NCI-H82 treated with DMSO at 0.1 percent for 48 hours (cell line): Measurements from ENCODE around the gene MYL10.

Source experiments
- DNase-seq: peaks from one replicate; lab custom pipeline; 2025; ENCODE audit not compliant: unreplicated experiment; lab: John Stamatoyannopoulos, UW

Gene MYL10

DNA sequence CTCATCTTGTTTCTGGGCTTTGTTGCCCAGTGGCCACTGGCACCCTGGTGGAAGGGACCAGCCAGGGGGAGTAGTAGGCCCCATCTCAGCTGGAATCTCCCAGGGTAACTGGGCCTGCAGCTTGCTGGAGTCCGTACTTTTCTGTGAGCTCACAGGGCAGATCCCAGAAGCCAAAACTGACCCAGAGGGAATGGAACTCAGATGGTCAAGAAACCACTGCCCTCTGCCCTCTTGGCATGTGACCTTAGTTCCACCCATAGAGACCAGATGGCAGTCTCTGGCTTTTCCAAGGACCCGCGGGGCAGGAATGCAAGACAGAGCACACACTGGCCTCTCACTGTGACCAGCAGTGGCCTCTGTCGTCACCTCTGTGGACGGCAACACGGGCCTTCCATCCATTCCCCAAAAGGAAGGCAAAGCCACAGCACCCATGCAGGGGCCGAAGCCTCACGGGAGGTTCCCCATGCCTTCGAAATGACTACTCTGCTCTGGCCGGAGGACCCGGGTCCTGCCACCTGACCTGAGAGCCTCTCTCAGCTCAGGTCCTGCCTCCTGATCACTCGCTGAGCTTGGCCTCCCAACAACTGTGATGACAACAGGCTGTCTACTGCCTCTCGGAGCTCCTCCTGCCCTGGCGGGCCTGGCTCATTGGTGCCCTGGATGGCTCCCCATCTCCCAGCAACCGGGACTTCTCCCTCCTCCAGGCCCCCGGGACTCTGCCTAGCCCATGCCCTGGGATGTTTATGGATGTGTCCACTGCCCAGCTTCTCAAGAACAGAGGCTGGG lies 29.9 kb downstream of the MYL10 start:
- DNase-seq: no peak

DNA sequence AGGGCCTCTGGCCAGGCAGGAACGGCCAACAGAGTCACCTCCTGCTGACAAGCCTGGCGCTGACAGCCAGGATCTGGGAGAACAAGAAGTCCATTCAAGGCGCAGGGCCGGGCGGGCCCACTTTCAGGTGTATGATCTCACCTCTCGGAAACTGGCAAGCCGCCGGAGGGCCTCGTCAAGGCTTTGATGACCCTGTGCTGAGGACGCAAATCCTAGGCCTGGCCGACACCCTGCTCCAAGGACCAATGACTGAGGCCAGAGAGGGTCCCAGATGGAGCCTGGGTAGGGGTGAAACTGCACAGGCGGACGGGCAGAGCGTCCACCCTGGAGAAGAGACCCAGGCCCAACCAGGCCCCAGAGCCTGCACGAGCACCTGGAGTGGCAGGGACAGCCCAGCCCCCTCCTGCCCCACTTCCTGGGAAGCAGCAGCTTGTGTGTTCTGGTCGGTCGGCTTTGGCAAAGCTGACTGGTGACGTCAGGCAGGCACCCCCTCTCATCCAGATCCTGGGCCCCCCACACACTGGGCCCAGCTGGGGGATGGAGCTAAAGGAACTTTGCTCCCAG lies 30.6 kb downstream of the MYL10 start:
- DNase-seq: no peak

DNA sequence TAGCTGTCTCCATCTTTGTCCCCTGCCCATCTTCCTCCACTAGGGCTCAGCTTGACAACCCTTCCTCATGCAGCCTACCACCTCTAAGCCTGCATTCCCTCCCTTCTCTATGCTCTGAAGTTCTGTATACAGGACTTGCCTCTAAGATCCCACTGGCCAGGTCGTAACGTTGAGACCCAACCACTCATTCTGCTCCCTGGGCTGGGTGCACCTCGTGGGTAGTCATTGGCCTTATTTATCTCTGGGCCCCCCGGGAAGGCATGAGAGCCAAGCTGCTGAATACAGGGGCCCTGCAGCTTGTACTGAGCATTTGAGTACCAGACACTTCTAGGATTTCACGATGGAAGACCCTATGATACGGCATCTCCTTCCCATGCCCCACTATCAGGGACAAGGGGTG lies 31.2 kb downstream of the MYL10 start:
- DNase-seq: no peak

DNA sequence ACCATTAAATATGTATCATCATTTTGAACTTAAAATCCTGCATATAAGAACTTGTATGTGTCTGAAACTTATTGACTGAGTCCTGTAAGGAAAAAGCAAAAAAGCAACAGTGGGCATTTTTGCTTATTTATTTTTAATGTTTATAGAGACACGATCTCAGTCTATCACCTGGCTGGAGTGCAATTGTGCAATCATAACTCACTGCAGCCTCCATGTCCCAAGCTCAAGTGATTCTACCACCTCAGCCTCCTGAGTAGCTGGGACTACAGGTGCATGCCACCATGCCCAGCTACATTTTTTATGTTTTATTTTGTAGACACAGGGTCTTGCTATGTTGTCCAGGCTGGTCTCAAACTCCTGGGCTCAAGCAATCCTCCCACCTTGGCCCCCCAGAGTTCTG lies 32.2 kb downstream of the MYL10 start:
- DNase-seq: no peak

DNA sequence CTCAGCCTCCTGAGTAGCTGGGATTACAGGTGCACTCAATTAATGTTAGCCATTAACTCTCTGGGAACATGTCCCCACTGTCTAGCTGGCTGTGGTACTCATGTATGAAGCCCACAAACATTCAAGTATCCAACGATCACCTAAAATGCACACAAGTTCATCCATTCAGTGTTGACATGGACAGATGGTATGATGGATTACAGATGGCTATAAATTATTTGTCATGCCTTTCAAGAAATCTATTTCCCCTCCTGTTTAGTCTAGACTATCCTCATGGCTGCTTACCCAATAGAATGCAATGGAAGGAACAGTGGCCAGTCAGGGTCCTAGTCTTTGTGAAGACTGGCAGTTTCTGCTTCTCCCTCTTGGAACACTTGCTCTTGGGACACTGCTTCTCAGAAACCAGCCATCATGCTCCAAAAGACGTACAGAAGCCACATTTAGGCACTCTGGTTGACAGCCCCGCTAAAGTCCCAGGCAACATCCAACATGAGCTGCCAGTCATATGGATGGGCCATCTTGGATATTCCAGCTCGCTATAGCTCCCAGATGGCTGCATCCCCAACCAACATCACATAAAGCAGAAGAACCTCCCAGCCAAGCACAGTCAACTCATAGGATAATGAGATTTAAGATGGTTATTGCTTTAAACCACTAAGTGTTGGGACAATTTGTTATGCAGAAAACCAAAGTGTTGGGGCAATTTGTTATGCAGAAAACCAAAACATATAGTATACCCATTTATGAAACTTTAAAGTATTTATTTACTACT lies 33.1 kb downstream of the MYL10 start:
- no peak for DNase-seq

DNA sequence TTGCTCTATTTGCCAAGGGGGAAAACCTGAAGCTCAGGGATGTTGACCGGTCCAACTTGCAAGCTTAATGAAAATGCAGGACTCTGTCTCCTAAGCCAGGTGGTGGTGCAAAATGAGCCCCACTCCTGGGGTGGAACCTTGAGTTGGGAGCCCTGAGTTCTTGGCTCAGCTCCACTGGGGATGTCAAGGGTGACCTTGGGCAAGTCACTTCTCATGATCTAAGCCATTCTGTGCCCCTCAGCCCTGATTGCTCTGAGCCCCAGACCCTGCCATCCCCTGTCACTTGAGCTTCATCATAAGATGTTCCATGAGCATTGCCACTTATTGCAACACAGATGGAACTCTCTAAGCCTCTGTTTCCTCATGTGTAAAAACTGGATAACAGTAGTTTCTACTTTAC lies 33.9 kb downstream of the MYL10 start:
- DNase-seq: no peak

DNA sequence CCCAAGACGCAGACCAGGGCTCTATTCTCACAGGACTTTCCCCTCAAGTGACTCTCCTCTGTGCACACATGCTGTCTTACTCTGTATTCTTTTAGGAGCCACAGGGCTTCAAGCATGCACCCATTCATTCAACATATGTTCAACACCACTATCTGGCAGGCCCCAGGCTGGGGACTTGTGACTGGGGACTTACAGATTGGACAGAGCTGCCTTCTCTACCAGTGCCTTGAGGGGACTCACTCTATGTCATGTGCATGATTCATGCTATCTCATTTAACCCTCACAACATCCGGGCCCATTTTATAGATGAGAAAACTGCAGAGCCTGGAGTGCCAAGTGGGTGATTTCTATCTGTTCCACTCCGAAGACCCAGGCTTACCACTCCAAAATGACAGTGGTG lies 34.3 kb downstream of the MYL10 start:
- DNase-seq: no peak

DNA sequence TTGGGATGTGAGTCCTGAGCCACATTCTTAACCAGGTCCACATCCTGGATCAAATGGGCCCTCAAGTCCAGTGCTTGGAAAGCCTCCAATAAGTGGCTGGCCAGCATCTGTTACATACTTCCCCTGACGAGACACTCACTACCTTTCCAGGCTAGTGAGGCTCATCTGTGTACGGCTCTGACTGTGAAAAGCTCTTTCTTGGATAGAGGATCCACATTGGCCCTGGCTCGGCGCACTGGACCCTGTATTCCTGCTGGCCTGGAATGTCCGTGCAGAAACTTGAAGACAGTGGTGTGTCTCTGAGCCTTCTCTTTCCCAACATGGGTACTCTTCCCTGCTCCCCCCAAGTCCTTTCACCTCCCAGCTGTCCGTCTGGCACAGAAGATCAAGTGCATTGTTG lies 35.5 kb downstream of the MYL10 start:
- DNase-seq: no peak

DNA sequence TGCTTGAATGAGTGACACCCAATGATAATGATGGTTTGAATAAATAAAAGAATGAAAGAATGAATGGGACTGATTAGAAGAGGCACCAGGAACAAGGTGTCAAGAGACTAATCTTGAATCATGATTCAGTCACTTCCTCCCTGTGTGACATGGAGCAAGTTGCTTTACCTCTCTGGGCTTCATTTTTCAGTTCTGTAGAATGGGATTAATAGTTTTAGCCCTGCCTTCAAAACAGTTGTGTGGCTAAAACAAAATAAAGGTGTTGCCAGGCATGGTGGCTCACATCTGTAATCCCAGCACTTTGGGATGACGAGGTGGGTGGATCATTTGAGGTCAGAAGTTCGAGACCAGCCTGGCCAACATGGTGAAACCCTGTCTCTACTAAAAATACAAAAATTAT lies 37.6 kb downstream of the MYL10 start:
- no peak for DNase-seq

DNA sequence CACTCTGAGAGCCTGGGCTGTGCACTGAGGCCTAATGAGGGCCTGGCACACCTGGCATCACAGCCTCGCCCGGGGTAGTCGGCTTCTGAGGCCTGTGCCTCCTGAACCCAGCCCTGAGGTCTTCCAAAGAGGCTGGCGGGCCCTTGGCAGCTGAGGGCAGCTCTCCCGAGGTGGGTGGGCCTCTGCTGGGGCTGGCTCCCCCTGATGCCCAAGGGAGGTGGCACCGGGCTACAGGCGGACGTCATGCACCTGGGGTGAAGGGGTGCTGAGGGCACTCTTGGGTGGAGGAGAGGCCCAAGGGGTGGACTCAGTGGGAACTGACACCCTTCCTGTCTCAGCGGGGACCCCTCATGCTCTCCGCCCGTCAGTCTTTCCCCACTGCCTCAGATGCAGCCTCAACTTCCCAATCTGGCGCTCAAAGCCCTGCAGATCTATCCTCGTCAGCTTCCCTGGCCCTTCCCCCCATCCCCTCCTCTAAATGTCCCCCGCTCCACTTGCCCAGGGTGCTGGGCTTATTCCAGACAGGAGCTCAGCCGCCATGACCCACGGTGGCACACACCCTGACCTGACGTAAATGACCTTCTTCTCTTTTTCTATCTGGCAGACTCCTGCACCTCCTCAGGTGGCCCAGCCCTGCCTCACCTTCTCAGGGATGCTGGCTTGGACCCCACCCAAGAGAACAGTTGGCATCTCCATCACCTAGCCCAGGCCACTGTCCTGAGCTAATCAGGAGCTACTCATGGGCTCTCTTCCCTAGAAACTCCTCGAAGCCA lies 38.2 kb downstream of the MYL10 start:
- DNase-seq: no peak

DNA sequence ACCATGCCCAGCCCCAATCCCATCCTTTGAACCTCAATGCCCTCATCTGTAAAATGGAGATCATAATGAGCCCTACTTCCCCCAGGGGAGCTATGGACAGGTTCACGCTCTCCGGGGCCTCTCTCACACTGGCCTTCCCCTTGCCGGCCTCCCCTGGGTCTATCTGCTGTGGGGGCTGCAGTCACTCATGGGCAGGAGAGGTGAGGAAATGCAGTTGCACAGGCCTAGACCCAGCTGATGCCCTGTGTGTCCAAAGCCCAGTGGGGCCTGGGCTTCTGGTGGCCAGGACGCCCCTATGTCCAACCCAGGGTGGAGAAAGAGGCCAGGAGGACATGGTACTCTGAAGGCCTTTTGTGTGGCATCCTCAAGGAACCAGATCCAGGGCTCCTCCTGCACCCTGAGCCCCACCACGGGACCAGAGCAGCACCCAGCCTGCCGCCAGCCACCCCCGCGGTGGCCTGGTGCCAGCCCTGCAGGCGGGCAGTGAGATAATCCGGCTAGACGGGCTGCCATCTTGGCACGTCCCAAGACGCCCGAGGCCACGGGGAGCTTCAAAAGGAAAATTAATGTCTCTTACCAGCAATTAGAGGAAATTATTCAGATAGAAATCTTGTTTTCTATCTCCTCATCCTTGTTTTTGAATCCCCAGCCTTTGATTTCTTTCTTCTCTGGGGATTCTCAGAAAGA lies 39.0 kb downstream of the MYL10 start:
- DNase-seq: no peak

DNA sequence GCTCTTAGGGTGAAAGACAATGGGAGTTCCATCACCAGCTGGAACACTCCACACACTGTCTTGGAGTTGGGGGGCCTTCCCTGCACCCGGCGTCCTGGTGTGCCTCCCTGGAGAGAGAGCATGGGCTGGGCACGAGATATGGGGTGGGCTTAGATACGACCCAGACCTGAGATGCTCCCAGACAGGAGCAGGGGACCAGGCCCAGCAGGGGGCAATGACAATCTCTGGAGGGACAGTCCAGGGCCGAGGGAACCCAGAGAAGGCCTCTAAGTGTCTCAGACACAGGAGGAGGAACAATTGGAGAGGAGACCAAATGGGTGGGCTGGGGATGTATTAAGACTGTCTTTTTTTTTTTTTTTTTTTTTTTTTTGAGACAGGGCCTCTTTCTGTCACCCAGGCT lies 40.0 kb downstream of the MYL10 start:
- no peak for DNase-seq

DNA sequence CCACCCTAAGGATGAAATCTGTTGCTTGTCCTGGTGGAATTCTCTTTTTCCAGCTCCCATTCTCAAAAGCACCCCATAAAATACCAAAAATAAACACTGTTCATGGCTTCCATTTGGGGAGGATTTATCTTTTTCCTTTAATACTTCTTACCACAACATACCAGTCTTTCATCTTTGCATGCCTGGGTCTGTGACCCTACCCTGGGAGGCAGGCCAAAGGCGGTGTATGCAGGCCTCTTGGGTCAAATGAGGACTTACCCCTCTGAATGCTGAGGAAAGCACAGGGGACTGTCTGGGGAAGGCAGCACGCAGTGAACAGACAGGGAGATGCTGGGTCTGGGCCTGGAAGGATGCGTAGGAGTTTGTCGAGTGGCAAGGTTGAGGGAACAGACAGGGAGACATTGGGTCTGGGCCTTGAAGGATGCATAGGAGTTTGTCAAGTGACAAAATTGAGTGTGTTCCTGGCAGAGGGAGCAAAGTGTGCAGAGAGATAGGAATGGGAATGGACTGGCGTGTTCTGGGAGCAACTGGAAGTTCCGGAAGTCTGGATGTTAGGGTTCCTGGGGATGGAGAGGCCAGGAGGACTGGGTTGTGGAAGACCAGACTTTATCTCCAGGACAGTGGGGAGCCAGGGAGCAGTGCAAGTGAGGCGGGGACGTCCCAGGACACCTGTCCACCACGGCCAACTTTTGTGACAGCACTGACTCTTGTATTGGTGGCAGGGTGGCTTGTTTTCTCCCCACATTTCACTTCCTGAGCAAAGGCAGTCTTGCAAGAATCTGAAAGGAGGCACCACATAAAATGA lies 40.8 kb downstream of the MYL10 start:
- DNase-seq: no peak

DNA sequence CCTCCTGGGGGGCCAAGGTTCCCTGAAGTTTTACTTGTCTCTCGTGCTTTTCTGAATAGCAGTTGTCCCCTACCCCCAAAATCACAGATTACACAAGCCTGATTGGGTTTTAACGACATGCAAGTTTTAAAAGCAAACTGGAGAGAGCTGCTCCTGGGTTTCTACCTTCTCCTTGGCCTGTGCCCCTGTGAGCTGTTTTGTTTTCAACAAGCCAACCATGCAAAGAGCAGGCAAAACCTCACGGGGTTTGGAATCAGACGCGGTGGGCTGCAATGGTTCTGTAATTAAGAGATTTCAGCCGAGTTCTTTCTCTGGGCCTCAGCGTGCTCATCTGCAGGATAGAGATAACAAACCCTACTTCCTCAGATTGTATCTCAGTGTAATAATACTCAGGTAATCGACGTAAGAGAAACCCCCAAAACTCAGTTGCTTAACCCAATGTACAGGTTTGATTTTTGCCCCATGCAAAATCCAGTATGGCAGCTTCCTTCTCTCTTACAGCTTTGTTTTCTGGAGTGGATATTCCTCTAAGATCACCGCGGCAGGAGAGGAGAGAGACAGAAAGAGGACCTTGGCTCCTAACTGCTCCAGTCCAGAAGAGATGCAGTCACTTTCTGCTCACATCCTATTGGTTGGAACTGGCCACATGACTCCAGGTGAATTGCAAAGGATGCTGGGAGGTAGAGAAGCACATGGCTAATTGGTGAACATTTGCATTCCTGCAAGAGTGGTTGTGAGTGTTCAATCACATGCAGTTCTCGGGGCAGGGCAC lies 42.0 kb downstream of the MYL10 start:
- DNase-seq: no peak

DNA sequence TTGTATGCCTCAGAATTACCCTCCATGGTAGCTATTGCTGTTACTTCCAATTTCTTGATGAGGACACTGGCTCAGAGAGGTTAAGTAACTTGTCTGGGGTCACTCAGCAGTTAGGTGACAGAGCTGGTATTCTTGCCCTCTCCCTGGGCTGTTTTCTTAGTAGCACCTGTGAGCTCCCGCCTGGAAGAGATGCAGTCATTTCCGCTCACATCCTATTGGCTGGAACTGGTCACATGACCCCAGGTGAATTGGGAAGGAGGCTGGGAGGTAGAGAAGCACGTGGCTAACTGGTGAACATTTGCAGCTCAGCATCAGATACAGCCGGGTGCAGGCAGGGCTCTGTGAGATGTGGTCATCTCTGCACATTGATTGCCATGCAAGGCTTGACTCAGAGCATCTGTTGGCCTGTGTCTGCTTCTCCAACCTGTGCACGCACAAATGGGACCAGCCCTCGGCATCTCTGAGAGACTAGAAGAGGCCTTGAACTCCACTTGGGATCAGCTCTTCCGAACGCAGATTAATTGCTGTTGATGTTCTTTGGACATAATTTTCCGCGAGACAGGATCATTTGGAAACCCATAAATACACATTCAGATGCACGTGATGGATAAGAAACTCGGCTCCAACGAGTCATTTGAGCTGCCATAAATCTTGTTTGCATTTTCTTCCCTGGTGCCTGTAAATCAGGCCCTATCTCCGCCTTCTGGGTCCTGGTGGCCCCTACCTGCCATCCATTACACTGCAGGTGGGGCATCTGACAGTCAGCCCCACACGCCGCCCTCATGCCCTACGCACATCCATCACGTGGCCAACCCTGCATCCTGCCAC lies 42.8 kb downstream of the MYL10 start:
- no peak for DNase-seq

DNA sequence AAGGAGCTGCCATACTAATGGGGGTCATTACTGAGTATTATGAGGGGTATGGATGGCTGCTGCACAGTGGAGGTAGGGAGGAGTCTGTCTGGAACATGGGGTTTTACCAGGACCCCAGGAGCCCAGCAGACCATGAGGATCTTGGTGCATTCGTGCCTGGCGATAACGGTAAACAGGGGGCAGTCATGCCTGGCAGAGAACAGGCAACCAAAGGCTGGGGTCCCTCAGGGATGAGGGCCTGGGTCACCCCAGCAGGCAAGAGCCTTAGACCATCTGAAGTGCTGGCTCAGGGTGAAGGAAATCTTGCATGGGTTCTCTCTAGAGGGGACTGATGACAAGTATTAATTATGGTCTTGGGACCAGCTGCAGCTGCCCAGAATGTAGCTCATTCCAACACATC lies 46.1 kb downstream of the MYL10 start:
- no peak for DNase-seq

DNA sequence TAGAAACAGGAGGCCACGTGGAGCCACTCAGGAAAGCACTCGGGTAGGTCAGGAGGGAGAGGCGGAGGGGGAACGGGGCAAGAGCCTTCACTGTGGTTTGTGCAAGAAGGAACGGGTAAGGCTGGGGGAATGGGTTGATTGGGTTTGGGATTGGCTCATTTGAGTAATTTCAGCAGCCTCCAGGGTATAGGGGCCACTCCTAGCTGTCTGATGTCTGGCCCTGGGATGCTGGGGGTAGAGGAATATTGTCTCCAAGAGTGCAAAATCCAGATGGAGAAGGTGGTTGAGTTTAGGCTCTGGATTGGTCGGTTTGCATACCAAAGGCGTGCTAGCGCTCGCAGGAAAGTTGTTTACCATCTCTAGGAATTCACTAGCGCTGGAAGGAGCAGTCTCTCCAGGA lies 47.2 kb downstream of the MYL10 start:
- DNase-seq: no peak

DNA sequence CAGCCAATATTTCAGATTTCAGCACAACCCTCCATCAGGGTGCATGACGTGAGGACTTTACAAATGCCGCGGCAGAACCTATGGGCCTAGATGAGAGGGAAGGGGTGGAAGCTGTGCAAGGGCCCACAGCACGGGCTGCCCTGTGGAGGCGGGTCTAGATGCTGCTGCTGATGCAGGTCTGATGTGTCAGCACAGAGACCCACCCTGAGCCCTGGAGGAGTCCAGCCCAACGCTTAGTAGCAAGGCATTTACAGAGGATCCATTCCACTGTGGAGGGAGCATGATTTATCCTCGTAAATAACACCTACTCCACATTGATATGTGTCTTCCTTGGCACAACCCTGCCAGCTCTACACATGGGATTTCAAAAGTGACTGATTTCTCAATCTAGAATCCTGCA lies 48.5 kb downstream of the MYL10 start:
- DNase-seq: no peak

DNA sequence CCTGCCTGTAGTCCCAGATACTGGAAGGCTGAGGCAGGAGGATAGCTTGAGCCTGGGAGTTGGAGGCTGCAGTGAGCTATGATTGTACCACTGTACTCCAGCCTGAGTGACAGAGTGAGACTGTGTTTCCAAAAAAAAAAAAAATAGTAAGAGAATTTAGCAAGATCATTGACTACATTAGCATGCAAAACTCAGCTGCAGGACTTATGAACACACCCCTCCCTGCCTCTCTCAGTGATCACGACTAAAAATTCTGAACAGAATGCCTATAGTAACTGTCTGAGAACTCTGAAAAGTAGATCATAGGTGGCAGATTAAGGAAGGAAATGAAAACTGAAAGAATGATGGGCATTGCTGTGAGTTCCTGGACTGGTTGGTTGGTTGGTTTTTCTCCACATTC lies 50.5 kb downstream of the MYL10 start:
- DNase-seq: no peak
